K562 (cell line): ENCODE measurements around the gene ULBP1. TPM values are rescaled to one million over a fixed set of nuclear protein-coding genes. Genes with fewer than 3 reads are reported as not detected.
"Not testable (repeated sequence)": the region's sequence is repeated elsewhere in the genome, so short reads cannot be mapped to it uniquely, and the experiment has no call there.

Source experiments
- ATAC-seq: fragments of 200-7000 bp; cut with Tn5 transposase; 3 replicates; pipeline ENCODE4 v1.9.1; 2020; ENCODE audit warnings: moderate library complexity
- BruUV-seq: library from RNA; stranded (reverse); fragments of 400-500 nt; replicated peaks from 2 replicates; lab custom pipeline; 2021; lab: Mats Ljungman, UMichigan
- CTCF ChIA-PET: fragments of 300-600 bp; formaldehyde crosslinking; extraction: SDS; loops from one replicate; lab custom pipeline; 2021; ENCODE audit warnings: low intra/inter-chr PET ratio; lab: Yijun Ruan, JAX
- POLR2A ChIA-PET: fragments of 300-600, 350-650 bp; sonication (Branson Sonifier 250); formaldehyde crosslinking; extraction: SDS; loops from one replicate; lab custom pipeline; 2021; ENCODE audit warnings: antibody characterized with exemption, inconsistent platforms; lab: Yijun Ruan, JAX
- DNase-seq, 4 experiments: peaks; one replicate each; pipeline versions ENCODE4 v3.0.0 to v3.0.0-alpha.2; 2011 to 2018; ENCODE audit warnings: low spot score in 3 of 4, mixed read lengths in 3 of 4; ENCODE audit errors: extremely low read depth in 1 of 4
- FAIRE-seq: peaks from 2 replicates; lab custom pipeline; 2011; peaks lifted over from hg19 to GRCh38; lab: Jason Lieb, UNC
- H2AFZ ChIP-seq: 2 replicates; pipeline ENCODE4 v1.6.0; 2011; ENCODE audit warnings: low read depth, low read length, control low read depth, inconsistent platforms
- H3K27ac ChIP-seq: fragments of 200-600 bp; 3 replicates; pipeline ENCODE4 v1.8.0; 2011; ENCODE audit warnings: low read depth, mild to moderate bottlenecking, control low read depth, inconsistent platforms, low read length, moderate library complexity, mixed read lengths; ENCODE audit errors: extremely low read depth
- H3K27me3 ChIP-seq, 2 experiments: fragments of 300-600 bp in 1 of 2; 2 replicates in 1 of 2; 3 replicates in 1 of 2; pipeline versions ENCODE4 v1.6.0 to v1.8.0; 2011; ENCODE audit warnings: inconsistent platforms in 2 of 2, low read length in 2 of 2, mild to moderate bottlenecking in 1 of 2, mixed read lengths in 1 of 2, moderate library complexity in 1 of 2; ENCODE audit not compliant: control insufficient read depth in 2 of 2, insufficient read depth in 2 of 2
- H3K36me3 ChIP-seq: fragments of 300-600 bp; 3 replicates; pipeline ENCODE4 v1.8.0; 2011; ENCODE audit warnings: mild to moderate bottlenecking, low read length, inconsistent platforms; ENCODE audit not compliant: control insufficient read depth, insufficient read depth
- H3K4me1 ChIP-seq, 2 experiments: fragments of 200-600 bp in 1 of 2; replicated peaks in 1 of 2; 2 replicates in 1 of 2; 3 replicates in 1 of 2; pipeline versions ENCODE4 v1.5.1 to v1.8.0; 2011; ENCODE audit warnings: inconsistent platforms in 2 of 2, low read length in 2 of 2, mild to moderate bottlenecking in 1 of 2, mixed read lengths in 1 of 2, moderate library complexity in 1 of 2; ENCODE audit not compliant: control insufficient read depth in 2 of 2, insufficient read depth in 2 of 2
- H3K4me2 ChIP-seq: 2 replicates; pipeline ENCODE4 v1.6.1; 2011; ENCODE audit warnings: low read length, control low read depth, inconsistent platforms, mixed read lengths; ENCODE audit not compliant: insufficient read depth
- H3K4me3 ChIP-seq: fragments of 200-600 bp; sonication (generic), shearing (Covaris generic); 2 replicates; pipeline ENCODE4 v1.5.1; 2016; ENCODE audit warnings: control low read depth, inconsistent platforms
- H3K79me2 ChIP-seq: fragments of 200-600 bp; 3 replicates; pipeline ENCODE4 v1.8.0; 2011; ENCODE audit warnings: low read length, inconsistent platforms; ENCODE audit not compliant: control insufficient read depth, insufficient read depth
- H3K9ac ChIP-seq, 2 experiments: 2 replicates each; pipeline versions ENCODE4 v1.6.0 to v1.6.1; 2011; ENCODE audit warnings: low read depth in 2 of 2, low read length in 2 of 2, control low read depth in 1 of 2, inconsistent platforms in 1 of 2, mild to moderate bottlenecking in 1 of 2, mixed read lengths in 1 of 2; ENCODE audit not compliant: insufficient read depth in 1 of 2
- H3K9me1 ChIP-seq: one replicate; pipeline ENCODE4 v1.6.0; 2011; ENCODE audit warnings: inconsistent platforms, mild to moderate bottlenecking, low read length, moderate library complexity; ENCODE audit not compliant: control insufficient read depth, insufficient read depth
- H3K9me3 ChIP-seq: replicated peaks from 2 replicates; pipeline ENCODE4 v1.5.1; 2011; ENCODE audit warnings: low read depth, low read length, inconsistent platforms; ENCODE audit not compliant: control insufficient read depth, insufficient read depth
- H4K20me1 ChIP-seq: replicated peaks from 2 replicates; pipeline ENCODE4 v1.6.1; 2011; ENCODE audit warnings: low read length, inconsistent platforms, mixed read lengths; ENCODE audit not compliant: control insufficient read depth, insufficient read depth
- GABPB1 ChIP-seq: sonication (generic); formaldehyde crosslinking; IDR thresholded peaks from 2 replicates; pipeline ENCODE4 v1.8.0; 2022; ENCODE audit warnings: mild to moderate bottlenecking, missing genetic modification reagents
- ZBTB33 ChIP-seq: sonication (generic); formaldehyde crosslinking; IDR thresholded peaks from 2 replicates; pipeline ENCODE4 v1.8.1; 2023; ENCODE audit warnings: mild to moderate bottlenecking, missing genetic modification reagents
- WGBS: fragments of 100-300 bp; shearing (Covaris generic); methylation state at CpG from one replicate; pipeline ENCODE4 v1.1.6; 2016; ENCODE audit warnings: low coverage, mixed read lengths; ENCODE audit not compliant: insufficient coverage; ENCODE audit errors: missing lambda C conversion rate; 5-methylcytosine and 5-hydroxymethylcytosine counted together
- in situ Hi-C: fragments of 300-500 bp; cut with MboI; formaldehyde crosslinking; loops from 4 replicates; pipeline ENCODE4 v1.15.0; 2018; ENCODE audit warnings: inconsistent platforms, mixed read lengths
- intact Hi-C: fragments of 100-400 bp; cut with micrococcal nuclease; formaldehyde crosslinking; loops from 2 replicates; pipeline ENCODE4 v1.14.2; 2022
- polyA plus RNA-seq, 8 experiments: library from polyadenylated mRNA; depleted of rRNA in 4 of 8; stranded (reverse) in 5 of 8; unstranded in 3 of 8; fragments of >200 nt; fragmentation: Nextera tagmentation in 2 of 8; fragmentation: Illumina TruSeq in 1 of 8; extraction: Ambion mirVana in 2 of 8; extraction: Trizol in 1 of 8; gene quantifications; 2 replicates each; pipeline versions ENCODE4 v1.2.1 to v1.2.3, GENCODE V29; 2011 to 2014; ENCODE audit warnings: inconsistent platforms in 1 of 8, missing spikeins in 1 of 8
- total RNA-seq, 7 experiments: library from RNA; depleted of rRNA in 6 of 7; stranded (reverse); fragments of >200 nt in 6 of 7; fragmentation: Illumina TruSeq in 2 of 7; extraction: Trizol in 2 of 7; gene quantifications; 2 replicates each; pipeline versions ENCODE4 v1.2.1 to v1.2.3, GENCODE V29; 2011 to 2021; ENCODE audit warnings: low replicate concordance in 1 of 7

ULBP1 gene
- total and polyA plus RNA-seq, 9 of the 15 experiments (the other 6 are each of a cell fraction or from before 2014, with no cell fraction given): 0.33 to 6.0 (median 2.5) TPM

GRCh38 chr6:149965194-149966020 lies 1.7 kb downstream of the ULBP1 start:
- Histone ChIP-seq H3K9ac (no peak overlapping the region), H3K79me2 (no peaks in the 10 kb centered on the region), H3K4me1 (peaks cover 9 to 21% of the 10 kb centered on the region in 2 experiments; a peak in 4 of 5 replicates), H4K20me1 (no peaks in the 10 kb centered on the region), H2AFZ (no peak overlapping the region), H3K4me3 (no peak overlapping the region), H3K27ac (no peak overlapping the region), H3K4me2 (no peak overlapping the region), H3K9me3 (peaks cover 10% of the 10 kb centered on the region), H3K36me3 (no peaks in the 10 kb centered on the region), H3K9me1 (no peaks in the 10 kb centered on the region), H3K27me3 (no peaks in the 10 kb centered on the region; a peak in 2 of 5 replicates)
- FAIRE-seq (no peak), ATAC-seq (no peak), DNase-seq (no peak)
- no TSS peak for BruUV-seq
- WGBS: 61% methylated on average over 26 of the region's 38 CpGs
- POLR2A ChIA-PET: no interaction called here
- intact Hi-C loops: no loop called here
- in situ Hi-C loops: no loop called here
- TF ChIP-seq ZBTB33 (peak; percentile 80; the same call in 1 of the 2 replicates), GABPB1 (CRISPR knock-in tag) (no peak)
- CTCF ChIA-PET: no interaction called here

- H4K20me1 ChIP-seq, H3K4me2 ChIP-seq, H3K9me3 ChIP-seq, H3K9me1 ChIP-seq, H3K4me3 ChIP-seq, POLR2A ChIA-PET, H3K27me3 ChIP-seq, DNase-seq, H3K79me2 ChIP-seq, ATAC-seq, intact Hi-C loops, CTCF ChIA-PET, H3K9ac ChIP-seq, H3K27ac ChIP-seq, FAIRE-seq, H2AFZ ChIP-seq, in situ Hi-C loops, BruUV-seq, H3K36me3 ChIP-seq: not testable (repeated sequence)
- WGBS: 19% methylated on average over 2 of the region's 2 CpGs
- peaks cover 9 to 21% of the 10 kb centered on the region in 2 experiments; a peak in 4 of 5 replicates for H3K4me1 ChIP-seq
Measured at GRCh38 chr6:149966319-149966718, 2.6 kb downstream of the ULBP1 start.
